Type B pancreatic cell (in vitro differentiated cells): ENCODE data around the gene KCNT1. TPM values are rescaled to one million over a fixed set of nuclear protein-coding genes. Genes with fewer than 3 reads are reported as not detected.

Experiments
- DNase-seq: peaks from one replicate; pipeline ENCODE4 v3.0.0; 2021; ENCODE audit warnings: mixed read lengths; ENCODE audit not compliant: unreplicated experiment; ENCODE audit errors: extremely low spot score
- H3K27ac Mint-ChIP-seq: 2 replicates; pipeline ENCODE4 v1.8.0; 2021; ENCODE audit warnings: mild to moderate bottlenecking, mixed read lengths
- H3K27me3 Mint-ChIP-seq: 2 replicates; pipeline ENCODE4 v1.8.0; 2021; ENCODE audit warnings: mixed read lengths
- H3K36me3 Mint-ChIP-seq: 2 replicates; pipeline ENCODE4 v1.8.0; 2021; ENCODE audit warnings: mixed read lengths
- H3K4me1 Mint-ChIP-seq: one replicate; pipeline ENCODE4 v1.8.0; 2021; ENCODE audit warnings: mixed read lengths; ENCODE audit not compliant: unreplicated experiment
- H3K4me3 Mint-ChIP-seq: 2 replicates; pipeline ENCODE4 v1.8.0; 2021; ENCODE audit warnings: mild to moderate bottlenecking, mixed read lengths
- H3K9me3 Mint-ChIP-seq: 2 replicates; pipeline ENCODE4 v1.8.0; 2021; ENCODE audit warnings: mixed read lengths
- CTCF ChIP-seq: fragments of 200-600 bp; sonication (generic); conservative IDR thresholded peaks from 2 replicates; pipeline ENCODE4 v1.5.0; 2021; ENCODE audit warnings: antibody characterized with exemption, mild to moderate bottlenecking
- total RNA-seq: library from RNA; stranded (reverse); gene quantifications from 2 replicates; pipeline ENCODE4 v1.2.1, GENCODE V29; 2021; ENCODE audit warnings: low replicate concordance

The KCNT1 gene
- total RNA-seq, 1 donor from 2014 or later, result not detected

- H3K27ac Mint-ChIP-seq, result no peak overlapping the region
- no peak for DNase-seq
- H3K36me3 Mint-ChIP-seq, result no peaks in the 10 kb centered on the region
- TF ChIP-seq CTCF, result no peak
- H3K9me3 Mint-ChIP-seq, result no peaks in the 10 kb centered on the region
- H3K4me1 Mint-ChIP-seq, result no peaks in the 10 kb centered on the region
- H3K27me3 Mint-ChIP-seq, result peaks cover 10% of the 10 kb centered on the region
- no peak overlapping the region for H3K4me3 Mint-ChIP-seq
Measured at GRCh38 chr9:135777623-135778177, 75.7 kb downstream of the KCNT1 start.

- H3K4me3 Mint-ChIP-seq, result no peak overlapping the region
- no peak for DNase-seq
- no peaks in the 10 kb centered on the region for H3K4me1 Mint-ChIP-seq
- H3K27me3 Mint-ChIP-seq, result peaks cover 10% of the 10 kb centered on the region
- no peak overlapping the region for H3K27ac Mint-ChIP-seq
- no peaks in the 10 kb centered on the region for H3K36me3 Mint-ChIP-seq
- no peak for TF ChIP-seq CTCF
- H3K9me3 Mint-ChIP-seq, result no peaks in the 10 kb centered on the region
Measured at GRCh38 chr9:135778421-135778820, 76.4 kb downstream of the KCNT1 start.

- H3K27ac Mint-ChIP-seq, result no peak overlapping the region
- H3K9me3 Mint-ChIP-seq, result no peaks in the 10 kb centered on the region
- H3K4me3 Mint-ChIP-seq, result no peak overlapping the region
- no peaks in the 10 kb centered on the region for H3K36me3 Mint-ChIP-seq
- TF ChIP-seq CTCF, result no peak
- H3K4me1 Mint-ChIP-seq, result no peaks in the 10 kb centered on the region
- H3K27me3 Mint-ChIP-seq, result peaks cover 10% of the 10 kb centered on the region
- DNase-seq, result no peak
Measured at GRCh38 chr9:135779571-135779970, 77.6 kb downstream of the KCNT1 start.

- TF ChIP-seq CTCF, result no peak
- no peaks in the 10 kb centered on the region for H3K36me3 Mint-ChIP-seq
- no peak overlapping the region for H3K27ac Mint-ChIP-seq
- no peaks in the 10 kb centered on the region for H3K9me3 Mint-ChIP-seq
- DNase-seq, result no peak
- H3K4me1 Mint-ChIP-seq, result no peaks in the 10 kb centered on the region
- H3K27me3 Mint-ChIP-seq, result peaks cover 10% of the 10 kb centered on the region
- no peak overlapping the region for H3K4me3 Mint-ChIP-seq
Measured at GRCh38 chr9:135780086-135780485, 78.1 kb downstream of the KCNT1 start.

GRCh38 chr9:135780626-135781025, 78.6 kb downstream of the KCNT1 start:
- no peaks in the 10 kb centered on the region for H3K9me3 Mint-ChIP-seq
- H3K27ac Mint-ChIP-seq, result no peak overlapping the region
- no peaks in the 10 kb centered on the region for H3K36me3 Mint-ChIP-seq
- no peak for TF ChIP-seq CTCF
- H3K4me1 Mint-ChIP-seq, result no peaks in the 10 kb centered on the region
- peaks cover 8% of the 10 kb centered on the region for H3K27me3 Mint-ChIP-seq
- H3K4me3 Mint-ChIP-seq, result no peak overlapping the region
- no peak for DNase-seq

- Mint-ChIP-seq H3K4me1 (no peaks in the 10 kb centered on the region), H3K36me3 (no peaks in the 10 kb centered on the region), H3K27ac (no peak overlapping the region), H3K9me3 (no peaks in the 10 kb centered on the region), H3K27me3 (peaks cover 8% of the 10 kb centered on the region), H3K4me3 (no peak overlapping the region)
- TF ChIP-seq CTCF, result no peak
- DNase-seq, result no peak
Measured at GRCh38 chr9:135782946-135783345, 81.0 kb downstream of the KCNT1 start.
